Mammary epithelial cell (primary cell): ENCODE results near the gene MAP4K4.

Experiments
- CTCF ChIP-seq, 2 donors: IDR thresholded peaks in 1 of 2; conservative IDR thresholded peaks in 1 of 2; 2 replicates each; pipeline ENCODE4 v1.5.1; 2011 to 2012; ENCODE audit warnings: inconsistent platforms in 2 of 2, low read length in 2 of 2, mild to moderate bottlenecking in 2 of 2, control low read depth in 1 of 2, low read depth in 1 of 2; ENCODE audit not compliant: insufficient read depth in 1 of 2; ENCODE audit errors: extremely low read depth in 1 of 2
- EZH2 ChIP-seq: IDR thresholded peaks from 2 replicates; pipeline ENCODE4 v1.6.1; 2012; ENCODE audit warnings: low read length, inconsistent platforms, borderline replicate concordance

- TF ChIP-seq CTCF (conservative IDR thresholded peaks at IDR 0.05 in 1 of 2, IDR thresholded peaks at IDR 0.05 in 1 of 2; ENCODE audit: extremely low read depth in 1 of 2, insufficient read depth in 1 of 2, low read depth in 1 of 2, low read length in 2 of 2) (no peak), EZH2 (no peak)
Measured at GRCh38 chr2:101858246-101858645, 160.7 kb downstream of the MAP4K4 start.
